Stimulated activated CD4-positive, alpha-beta T cell treated with anti-CD3 and anti-CD28 coated beads, Interleukin-1b, Interleukin-23, amount 100 ng/mL, for 4 hours (primary cell): ENCODE measurements around the gene PPM1H.
"Not testable (repeated sequence)": the region's sequence is repeated elsewhere in the genome, so short reads cannot be mapped to it uniquely, and the experiment has no call there.

Source experiments
- DNase-seq, 2 donors: peaks; one replicate each; pipeline ENCODE4 v3.0.0-alpha.2; 2020; ENCODE audit warnings: low read depth in 2 of 2

PPM1H gene

DNA sequence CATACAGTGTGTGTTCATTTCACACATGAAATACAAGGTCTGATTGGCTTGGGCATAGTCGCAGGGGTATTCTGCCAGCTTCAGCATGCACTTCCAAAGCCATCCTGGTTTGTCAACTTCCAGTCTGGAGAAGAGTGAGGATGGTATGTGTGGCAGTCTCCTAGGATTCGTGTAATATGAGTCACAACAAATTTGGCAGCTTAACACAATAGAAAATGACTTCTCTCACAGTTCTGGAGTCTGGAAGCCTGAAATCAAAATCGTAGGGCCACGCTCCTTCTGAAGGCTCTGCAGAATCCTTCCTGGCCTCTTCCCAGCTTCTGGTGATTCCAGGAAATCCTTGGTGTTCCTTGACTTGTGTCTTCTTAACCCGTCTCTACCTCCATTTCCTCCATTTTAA is 167.5 kb downstream of the PPM1H start:
- no peak for DNase-seq

DNA sequence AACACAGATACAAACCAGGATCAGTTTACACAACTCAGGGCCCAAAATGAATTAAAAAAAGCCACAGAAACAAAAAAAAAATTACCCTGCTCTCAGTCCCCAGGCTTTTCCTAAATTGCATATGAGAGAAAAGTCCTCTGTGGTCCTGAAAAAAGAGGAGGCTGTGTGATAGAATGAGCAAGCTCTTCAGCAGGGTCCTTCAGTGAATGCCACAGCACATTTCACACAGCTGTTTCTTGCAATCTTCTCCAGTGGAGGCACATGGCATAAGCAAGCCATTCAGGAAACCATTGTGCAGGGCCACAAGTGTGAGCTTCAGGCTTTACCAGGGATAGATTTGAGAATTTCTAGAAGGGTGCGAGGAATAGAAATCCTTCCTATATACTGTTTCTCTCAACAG is 168.5 kb downstream of the PPM1H start:
- DNase-seq, result no peak

DNA sequence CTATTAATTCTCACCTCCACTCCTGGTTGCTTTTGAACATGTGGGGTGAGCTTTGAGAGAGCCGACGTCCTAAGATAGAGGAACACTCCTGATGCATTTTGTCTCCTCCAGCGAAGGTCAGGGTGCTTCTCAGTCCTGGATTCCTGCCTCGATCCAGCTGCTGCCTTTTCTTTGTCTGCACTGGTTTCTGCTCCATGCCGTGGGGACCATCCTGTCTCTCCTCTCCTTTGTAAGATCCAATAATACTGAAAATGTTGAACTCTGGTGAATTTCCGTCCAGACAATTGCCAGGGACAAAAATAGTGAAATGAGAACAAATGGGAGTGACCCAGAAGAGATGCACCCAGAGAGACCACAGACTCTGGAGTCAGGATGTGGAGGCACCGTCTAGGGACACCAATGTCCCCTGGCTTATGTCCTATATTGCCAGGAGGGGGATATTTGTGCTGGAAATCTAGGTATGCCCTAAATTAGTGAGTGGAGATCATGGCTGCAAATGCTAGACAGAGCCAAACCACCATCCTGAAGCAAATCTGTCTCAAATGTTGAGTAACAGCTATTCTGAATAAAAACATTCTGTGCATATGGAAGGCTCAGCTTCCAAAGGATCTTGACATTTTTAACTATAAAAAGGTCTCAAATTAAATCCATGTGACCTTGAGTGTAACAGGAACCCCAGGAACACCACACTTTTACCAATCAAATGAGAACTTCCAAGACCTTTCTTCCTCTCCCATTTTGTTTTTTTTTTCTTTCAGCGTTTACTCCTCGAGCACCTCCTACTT is 170.9 kb downstream of the PPM1H start:
- DNase-seq, result no peak

DNA sequence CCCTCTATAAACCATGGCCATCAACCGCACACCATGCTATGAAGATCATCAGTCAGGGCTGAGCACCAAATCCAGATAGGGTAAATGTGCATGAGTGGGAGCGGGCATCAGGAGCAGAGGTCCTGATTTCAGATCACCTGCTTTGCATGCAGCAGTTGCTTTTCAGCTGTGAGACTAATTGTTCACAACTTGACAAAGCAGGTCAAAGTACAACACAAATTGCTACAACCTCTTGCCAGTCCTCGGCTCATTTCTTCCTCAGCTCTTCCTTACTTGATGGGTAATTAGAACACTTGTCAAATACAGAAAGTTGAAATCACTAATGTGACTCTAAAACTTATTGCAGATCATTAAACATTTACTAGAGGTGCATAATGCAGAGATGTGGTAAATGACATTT is 171.6 kb downstream of the PPM1H start:
- no peak for DNase-seq

DNA sequence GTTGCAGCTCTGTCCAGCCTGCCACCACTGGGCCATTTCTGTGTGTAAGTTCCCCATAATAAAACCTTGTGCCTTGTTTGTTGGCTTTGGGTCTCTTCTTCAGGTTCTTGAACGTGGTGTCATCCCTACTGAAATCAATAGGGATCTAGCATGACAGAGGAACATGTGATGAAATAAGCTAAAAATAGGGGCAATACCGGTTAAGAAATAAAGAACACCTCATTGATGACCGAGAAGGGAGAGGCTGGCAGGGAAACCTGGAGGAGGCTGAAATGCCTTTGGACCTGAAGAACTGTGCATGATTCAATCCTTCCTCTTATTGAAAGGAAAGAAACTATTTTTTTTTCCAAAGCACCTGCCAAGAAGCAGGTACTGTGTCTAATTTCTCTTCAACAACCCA is 172.3 kb downstream of the PPM1H start:
- no peak for DNase-seq

DNA sequence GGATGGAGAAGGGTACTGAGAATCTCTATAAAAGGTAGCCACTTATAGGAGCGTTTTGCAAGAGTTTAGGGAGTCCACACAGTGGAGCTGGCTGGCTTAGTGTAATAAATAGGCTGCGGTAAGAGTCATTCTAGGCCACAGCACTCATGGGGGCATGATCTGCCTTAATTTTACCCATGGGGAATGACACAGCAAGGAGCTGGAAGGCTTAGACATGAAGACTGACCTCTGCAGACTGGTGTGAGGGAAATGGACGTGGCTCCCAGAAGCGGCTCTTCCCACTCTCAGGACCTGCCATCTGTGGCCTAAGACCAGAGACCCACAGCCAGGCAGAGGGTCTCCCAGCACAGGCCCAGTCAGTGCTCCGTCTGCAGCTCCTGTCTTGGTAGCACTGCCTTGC is 173.3 kb downstream of the PPM1H start:
- DNase-seq, result no peak

DNA sequence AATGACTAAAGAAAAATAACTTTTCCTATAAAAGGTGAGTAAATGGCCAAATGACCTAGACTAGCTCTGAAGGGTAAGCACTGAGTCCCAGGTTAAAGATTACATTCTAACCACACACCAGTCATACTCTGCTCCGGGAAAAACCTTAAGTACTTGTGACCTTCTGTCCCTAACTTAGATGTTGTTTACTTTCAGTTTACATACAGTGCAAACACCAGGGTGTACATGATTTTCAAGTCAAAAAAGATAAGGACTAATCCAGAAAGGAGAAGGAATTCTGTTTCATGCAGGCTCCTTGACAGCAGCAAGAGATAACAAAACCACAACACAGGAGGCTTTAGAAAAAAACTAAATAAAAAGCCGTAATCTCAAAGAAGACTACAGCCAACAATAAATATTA is 174.2 kb downstream of the PPM1H start:
- DNase-seq, result no peak

DNA sequence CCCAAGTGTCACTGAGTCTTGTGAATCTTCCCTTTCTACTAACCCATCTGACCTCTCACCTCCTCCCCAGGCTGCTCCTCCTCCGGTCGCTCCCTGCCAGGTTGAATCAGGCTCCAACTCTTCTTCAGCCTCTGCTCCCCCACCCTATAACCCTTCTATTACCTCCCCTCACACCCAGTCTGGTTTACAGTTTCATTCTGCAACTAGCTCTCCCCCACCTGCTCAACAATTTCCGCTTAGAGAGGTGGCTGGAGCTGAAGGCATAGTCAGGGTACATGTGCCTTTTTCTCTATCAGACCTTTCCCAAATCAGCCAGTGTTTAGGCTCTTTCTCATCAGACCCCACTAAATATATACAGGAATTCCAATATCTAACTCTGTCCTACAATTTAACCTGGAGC is 174.6 kb downstream of the PPM1H start:
- DNase-seq, result not testable (repeated sequence)

DNA sequence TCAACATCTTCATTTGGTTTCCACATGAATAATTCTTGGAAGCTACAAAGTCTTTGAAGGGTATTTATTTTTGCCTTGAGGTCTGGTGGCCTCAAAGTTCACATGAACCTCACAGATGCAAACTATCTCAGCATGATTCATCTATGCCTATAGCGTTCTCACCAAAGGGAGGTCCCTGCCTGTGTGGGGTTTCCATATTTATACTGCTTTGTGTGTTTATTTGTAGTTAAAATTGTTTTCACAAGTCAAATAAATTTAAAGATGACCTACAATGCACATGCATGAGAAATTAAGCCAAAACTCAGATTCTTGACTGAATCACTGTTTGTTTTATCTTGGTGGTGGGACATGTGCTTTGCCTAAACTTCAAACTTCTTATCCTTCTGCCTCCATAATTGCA is 176.7 kb downstream of the PPM1H start:
- DNase-seq, result no peak

DNA sequence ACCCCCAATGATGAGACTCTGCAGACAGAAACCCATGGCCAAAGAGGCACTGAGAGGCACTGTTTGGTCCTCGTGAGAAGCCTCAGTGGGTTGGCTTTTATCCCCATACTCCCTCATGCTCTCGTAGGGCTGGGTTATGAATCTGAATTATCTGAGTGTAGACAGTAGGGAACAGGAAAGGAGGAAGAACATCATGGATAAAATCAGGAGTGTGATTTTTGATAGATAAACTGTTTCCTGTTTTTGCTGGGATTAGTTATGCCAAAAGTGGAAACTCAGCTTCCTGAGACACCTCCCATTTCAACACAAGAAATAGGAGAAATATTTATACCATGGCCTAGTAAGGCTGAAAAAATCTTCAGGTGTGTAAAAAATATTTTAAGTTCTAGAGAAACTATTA is 177.9 kb downstream of the PPM1H start:
- DNase-seq, result no peak

DNA sequence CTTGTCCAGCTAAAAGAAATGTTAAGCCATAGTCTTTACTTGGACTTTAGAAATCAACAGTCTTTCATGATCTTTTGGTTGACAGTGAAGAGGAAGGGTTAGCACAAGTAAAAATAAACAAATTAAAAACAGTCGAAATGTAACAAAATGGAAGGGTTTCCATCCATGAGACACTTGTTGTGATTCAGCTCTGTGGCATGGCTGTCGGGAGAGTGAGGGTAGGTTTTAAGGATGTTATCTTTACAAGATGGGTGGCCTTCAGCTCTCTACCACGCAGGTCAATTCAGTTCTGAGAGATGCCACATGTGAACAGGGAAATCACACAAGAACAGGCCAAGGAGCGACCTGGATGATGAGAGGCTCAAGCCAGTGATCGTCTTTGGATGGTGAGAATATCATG is 180.2 kb downstream of the PPM1H start:
- no peak for DNase-seq

DNA sequence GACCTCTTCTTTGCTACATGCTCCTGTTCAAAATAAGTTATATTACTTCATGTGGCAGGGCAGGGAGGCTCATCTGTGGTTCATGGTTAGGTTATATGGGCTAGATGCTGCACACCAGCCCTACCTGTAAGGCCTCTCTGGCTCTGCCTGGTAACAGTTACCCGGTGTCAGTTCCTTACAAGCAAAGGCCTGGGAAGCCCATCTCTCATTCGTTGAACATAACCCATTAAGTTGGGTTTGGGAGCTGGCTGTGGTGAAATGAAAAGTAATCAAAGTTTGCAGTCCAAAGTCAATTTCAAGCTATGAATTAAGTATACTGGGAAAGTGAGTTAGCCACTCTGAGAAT is 183.2 kb downstream of the PPM1H start:
- no peak for DNase-seq

DNA sequence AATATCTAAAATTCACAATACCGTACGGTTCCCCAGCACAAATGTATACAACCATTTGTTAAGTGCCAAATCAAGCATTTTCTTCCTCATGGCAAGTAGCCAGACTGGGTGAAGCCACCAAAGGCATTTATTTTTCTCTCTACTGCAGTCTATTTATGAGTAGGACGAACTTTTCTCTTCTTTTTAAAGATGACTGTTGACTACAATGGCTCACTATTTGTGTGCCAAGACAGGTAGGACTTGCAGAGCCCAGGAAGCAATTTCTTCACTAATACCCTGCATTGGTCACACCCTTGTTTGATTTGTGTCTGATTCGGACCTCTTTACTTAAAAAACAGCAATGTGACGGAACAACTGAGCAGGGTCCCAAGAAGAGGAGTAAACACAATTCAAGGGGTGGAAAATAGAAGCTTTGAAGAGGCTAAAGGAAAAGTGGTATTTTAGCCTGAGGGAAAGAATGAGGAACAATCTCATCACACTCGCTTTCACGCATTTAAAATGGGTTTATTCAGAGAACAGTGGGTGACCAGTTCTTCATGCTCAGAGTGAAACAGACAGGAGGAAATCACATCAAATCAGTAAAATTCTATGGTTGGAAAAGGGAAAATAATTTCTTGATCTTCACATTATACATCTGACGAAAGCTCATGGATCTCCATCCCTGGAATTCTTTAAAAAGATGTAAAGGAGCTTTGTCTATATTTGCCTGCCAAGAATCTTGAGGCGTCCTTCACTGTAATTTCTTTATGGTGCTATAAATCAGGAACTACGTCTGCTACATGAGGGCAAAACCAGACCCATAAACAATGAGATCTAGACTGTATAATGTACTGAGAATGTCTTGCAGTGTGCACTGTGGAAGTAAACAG is 183.8 kb downstream of the PPM1H start:
- no peak for DNase-seq

DNA sequence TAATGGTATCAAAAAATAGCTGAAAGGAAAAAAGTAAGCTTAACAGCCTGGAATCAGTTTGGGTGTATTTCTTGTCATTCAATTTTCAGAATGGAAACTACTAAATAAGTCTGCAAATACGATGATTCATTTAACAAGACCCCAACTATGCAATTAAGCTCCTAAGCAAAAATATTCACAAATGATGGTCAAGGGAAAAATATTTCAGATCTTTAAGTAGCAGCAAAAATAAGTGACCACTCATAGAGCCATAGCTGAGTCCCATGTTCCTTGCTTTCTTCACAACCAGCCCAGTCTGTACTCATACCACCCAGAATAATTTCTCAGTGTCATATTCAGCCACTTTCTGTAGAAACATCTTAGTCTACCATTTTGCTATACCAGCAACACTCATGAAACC is 185.4 kb downstream of the PPM1H start:
- DNase-seq, result no peak

DNA sequence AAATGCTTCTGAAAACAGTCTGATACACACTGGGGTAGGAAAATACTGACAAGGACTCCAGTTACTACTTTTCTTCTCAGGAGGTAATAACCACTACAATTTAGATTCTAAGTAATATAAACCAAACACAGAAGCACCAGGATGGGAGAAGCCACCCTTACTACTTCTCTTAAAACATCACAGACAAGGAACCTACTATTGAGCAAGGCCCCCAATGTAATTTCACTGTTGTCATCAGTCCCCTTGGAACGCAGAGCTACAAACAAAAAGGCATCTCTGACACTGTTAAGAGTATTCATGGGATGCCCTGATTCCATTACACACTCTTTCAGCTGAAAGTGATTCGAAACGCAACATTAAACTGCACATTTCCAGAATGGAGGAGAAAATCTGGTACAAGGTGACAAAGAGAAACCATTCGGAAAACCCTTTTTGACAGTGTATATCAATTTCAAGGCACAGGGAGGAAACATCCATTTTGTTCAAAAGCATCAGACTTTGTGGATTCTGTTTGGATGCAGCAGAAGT is 185.9 kb downstream of the PPM1H start:
- no peak for DNase-seq

DNA sequence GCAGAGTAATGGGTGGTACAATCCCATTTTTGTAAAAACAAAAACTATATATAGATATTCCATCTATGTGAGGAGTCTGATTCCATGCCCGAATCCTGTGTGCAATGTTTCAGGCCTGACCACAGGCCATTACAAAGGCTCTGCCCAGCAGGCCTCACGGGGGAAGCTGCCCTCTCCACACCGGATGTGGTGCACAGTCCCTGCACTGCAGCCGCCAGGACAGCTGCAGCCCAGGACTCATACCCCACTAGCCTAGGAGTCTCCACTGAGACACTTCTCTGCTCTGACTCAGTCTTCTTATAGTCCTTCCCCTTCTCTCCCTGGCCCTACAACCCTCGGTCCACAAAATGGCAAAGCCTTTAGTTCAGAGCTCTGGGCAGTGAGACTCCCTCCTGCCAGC is 190.4 kb downstream of the PPM1H start:
- no peak for DNase-seq

DNA sequence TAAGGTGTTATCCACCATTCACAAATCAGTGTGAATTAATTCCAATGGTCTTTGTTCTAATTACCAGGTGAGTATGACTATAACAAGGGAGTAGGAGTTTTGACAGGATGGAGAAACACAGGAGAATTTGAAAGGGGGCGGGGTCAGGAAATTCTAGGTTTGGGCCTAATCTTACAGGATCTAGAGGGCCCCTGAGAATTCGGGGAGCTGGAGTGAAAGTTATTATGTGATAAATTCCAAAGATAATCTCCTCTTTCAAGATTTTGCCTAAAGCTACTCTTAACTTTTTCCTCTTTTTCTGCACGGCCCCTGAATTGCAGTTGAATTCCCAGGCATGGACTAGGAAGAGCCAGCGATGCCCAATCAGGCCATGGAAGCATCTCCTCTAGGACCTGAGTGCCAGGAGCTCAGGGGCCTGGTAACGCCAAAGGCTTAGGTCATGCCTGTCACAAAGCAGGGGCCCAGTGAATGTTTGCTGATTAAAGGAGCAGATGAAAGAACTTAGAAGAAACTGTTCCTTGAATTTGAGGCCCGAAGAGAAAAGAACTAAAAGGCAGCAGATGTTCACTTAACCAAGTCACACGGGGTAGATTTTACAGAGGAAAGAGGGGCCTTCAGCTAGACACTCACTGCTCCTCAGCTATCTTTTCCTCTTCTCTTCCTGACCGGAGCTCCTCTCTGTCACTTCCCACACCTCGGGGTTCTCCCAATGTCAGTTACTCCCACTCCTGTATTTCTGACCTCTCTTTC is 195.5 kb downstream of the PPM1H start:
- no peak for DNase-seq

DNA sequence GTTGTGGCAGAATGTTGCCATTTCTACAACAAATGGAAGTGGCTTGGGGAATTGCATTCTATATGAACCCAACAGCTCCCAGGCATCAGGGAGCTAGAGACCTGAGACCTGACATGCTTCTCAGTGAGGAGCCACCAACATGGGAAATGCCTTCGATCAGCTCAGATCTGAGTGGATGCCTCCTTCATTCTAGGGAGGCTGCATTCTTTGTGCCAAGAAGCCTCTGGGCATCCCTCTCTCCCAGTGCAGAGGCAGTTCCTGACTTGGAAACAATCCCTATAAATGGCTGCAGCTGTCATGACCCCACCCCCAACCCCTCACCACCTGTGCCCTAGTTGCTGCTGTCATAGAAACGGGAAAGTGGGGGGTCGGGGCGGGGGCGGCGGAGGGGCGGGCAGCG is 196.3 kb downstream of the PPM1H start:
- DNase-seq, result no peak

DNA sequence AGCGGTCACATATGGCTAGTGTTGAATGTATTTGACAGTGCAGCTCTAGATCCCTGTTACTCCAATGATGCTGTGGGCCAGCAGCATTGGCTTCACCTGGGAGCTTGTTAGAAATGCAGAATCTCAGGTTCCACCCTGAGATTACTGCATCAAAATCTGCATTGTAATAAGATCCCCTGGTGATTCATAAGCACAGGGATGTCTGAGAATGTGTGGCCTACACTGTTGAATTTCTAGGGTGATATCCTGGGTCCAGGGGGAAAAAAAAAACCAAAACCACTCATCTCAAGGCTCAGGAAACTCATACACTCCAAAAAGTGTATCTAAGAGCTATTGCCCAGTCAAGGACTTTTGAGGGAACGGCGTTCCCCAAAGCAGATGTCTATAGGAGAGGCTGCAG is 196.8 kb downstream of the PPM1H start:
- no peak for DNase-seq

DNA sequence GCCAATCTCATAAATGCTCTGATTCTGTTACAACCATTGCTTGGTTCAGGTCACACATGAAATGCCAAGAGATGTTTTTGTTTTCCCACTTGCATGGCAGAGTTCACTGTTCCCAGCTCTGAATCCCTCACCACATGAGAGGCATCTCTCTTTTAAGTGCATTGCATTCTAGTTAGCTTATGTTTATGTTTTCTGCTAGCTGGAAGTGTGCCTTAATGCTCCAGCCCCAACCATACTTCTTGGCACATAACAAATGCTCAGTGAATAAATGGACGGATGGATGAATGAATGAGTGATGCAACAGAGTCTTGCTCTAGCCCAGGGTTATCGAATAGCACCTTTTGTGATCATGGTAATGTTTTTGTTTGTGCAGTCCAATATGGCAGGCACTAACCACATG is 197.3 kb downstream of the PPM1H start:
- DNase-seq, result no peak

DNA sequence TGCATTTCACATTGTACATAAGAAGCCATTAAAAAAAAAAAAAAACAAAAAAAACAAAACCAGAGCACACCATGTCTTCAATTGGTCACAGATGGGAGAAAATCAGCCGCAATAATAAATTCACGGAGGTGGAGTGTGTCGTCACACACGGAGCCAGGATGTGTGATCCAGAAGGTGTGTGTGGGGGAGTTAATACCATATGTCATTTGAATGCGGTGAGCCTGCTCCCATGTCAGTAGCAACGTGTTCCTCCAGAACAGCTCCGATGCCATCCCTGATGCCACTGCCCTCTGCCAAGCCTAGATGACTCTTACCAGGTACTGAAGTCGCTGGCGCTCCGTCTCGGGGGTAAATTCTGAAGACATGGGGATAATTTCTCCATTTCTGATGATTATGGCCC is 197.8 kb downstream of the PPM1H start:
- DNase-seq, result no peak

DNA sequence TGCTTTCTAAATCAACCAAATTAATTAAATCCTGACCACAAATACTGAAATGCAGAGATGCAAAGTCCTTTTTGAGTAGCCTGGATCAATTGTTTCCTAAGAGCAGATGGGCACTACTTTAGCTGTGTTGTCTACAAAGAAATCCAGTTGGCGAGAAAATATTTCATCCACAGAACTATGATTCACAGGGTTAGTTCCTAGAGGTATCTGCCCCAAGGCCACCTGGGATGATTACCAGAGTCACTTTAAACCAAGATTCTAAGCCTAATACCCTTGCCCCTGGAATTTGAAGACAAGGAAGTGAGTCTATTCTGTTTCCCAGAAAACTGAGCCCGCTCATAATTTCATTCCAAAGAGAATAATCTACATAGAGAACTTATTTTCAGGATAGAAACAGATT is 198.4 kb downstream of the PPM1H start:
- no peak for DNase-seq
